ENCODE measurements around the gene RRP1B.

The RRP1B gene

DNA sequence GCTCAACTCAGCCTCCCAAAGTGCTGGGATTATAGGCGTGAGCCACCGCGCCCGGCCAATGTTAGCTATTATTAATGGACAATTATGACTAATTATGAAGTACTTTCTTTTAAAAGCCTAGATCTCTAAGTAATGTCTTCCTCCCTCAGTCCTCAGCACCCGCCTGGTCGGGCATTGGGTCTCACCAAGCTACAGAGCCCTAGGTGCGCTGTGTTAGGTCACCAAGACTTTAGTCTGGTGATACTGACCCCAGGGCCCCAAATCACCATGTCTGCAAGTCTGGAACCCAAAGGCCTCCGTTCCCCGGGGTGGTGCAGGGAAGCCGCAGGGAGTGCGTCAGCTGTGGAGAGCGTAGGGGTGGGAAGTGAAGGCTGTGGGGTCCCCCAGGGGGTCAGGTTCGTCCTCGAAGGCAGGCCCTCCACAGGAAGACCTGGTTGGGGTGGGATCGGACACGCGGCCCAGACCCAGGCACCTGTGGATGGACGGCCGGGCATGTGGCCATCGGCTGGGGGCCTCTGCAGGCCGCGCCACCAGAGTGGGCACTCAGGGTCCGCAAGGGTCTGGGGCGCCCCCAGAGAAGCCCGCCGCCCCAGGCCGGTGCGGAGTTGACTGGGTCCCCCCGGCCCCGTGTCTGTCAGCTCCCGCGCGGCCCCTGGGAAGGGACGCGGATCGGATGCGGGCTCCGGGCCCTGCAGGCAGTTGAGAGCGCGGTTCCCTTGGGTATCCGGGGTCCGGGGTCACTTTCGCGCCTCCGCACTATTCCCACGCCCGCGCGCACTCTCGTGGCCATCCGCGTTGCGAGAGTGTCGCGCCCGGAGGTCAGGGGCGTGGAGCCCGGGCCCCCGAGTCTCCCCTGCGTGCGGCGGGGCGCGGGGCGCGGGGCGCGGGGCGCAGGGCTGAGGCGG, 58.9 kb downstream of the RRP1B start:
- peak overlapping the region; percentile 90 for H2AFZ ChIP-seq
- H3K79me2 ChIP-seq = peaks cover 4% of the 10 kb centered on the region
- peak overlapping the region; percentile 71 for H3K4me3 ChIP-seq (ENCODE audit: low read depth, low read length)
- no peaks in the 10 kb centered on the region for H3K27me3 ChIP-seq (ENCODE audit: control insufficient read depth, insufficient read depth, low read length)
- TF ChIP-seq, protein P1, sequence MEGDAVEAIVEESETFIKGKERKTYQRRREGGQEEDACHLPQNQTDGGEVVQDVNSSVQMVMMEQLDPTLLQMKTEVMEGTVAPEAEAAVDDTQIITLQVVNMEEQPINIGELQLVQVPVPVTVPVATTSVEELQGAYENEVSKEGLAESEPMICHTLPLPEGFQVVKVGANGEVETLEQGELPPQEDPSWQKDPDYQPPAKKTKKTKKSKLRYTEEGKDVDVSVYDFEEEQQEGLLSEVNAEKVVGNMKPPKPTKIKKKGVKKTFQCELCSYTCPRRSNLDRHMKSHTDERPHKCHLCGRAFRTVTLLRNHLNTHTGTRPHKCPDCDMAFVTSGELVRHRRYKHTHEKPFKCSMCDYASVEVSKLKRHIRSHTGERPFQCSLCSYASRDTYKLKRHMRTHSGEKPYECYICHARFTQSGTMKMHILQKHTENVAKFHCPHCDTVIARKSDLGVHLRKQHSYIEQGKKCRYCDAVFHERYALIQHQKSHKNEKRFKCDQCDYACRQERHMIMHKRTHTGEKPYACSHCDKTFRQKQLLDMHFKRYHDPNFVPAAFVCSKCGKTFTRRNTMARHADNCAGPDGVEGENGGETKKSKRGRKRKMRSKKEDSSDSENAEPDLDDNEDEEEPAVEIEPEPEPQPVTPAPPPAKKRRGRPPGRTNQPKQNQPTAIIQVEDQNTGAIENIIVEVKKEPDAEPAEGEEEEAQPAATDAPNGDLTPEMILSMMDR (IDR thresholded peaks at IDR 0.05) = no peak
- H3K27ac ChIP-seq = no peak overlapping the region
- H3K36me3 ChIP-seq (ENCODE audit: control insufficient read depth, insufficient read depth, low read length) = no peaks in the 10 kb centered on the region
- no peaks in the 10 kb centered on the region for H3K4me1 ChIP-seq
- no peak overlapping the region for H3K9ac ChIP-seq
- peak overlapping the region; percentile 98 for H3K4me2 ChIP-seq (ENCODE audit: low read length)
- H3K9me3 ChIP-seq (ENCODE audit: control insufficient read depth, low read length) = no peaks in the 10 kb centered on the region

DNA sequence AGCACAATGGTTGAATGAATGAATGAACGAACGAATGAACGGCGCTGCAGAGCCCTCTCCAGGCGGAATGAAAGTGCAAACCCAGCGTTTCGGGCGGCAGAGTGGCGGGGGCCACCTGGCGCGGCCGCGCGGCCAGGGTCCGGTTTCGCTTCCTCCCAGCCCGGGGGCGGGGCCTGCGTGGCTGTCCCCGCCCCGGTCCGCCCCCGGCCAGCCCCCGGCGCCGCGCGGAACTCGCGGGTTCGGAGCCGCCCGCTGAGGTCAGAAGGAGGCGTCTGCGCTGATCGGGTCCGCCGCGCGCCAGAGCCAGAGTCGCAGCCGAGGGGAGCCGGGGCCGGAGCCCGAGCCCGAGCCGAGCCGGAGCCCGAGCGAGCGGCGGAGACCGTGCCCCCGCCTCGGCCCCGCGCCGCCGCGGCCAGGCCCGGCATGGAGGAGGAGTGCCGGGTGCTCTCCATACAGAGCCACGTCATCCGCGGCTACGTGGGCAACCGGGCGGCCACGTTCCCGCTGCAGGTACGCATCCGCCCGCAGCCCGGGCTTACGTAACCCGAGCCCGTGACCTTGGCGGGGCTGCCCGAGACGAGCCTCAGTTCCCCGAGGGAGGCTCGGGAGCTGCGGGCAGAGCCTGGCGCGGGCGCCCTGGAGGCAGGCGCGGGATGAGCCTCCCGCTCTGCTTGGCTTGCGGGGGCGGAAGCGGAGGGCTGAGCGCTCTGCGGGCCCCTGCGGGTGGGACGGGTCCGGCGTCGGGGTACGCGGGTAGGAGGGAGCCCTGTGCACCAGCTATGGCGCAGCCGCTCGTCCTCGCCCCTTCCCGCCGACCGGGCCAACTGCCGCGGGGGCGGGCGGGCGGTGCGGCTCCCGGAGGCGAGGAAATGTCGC, 59.8 kb downstream of the RRP1B start, which contains the start of gene PDXK:
TSS of gene PDXK (plus strand) at position 258 of the 876 bp plus-strand sequence. CDS start at position 424, 166 bp downstream.
- peak within 1 kb of the TSS; percentile 71 for H3K4me3 ChIP-seq (ENCODE audit: low read depth, low read length)
- TF ChIP-seq, protein P1 (IDR thresholded peaks at IDR 0.05) = no peak
- H3K9ac ChIP-seq = peak within 1 kb of the TSS; percentile 72
- peaks cover 4% of the 10 kb centered on the region for H3K79me2 ChIP-seq
- peak within 1 kb of the TSS; percentile 76 for H3K27ac ChIP-seq
- peak within 1 kb of the TSS; percentile 90 for H2AFZ ChIP-seq
- peak within 1 kb of the TSS; percentile 98 for H3K4me2 ChIP-seq (ENCODE audit: low read length)
- H3K27me3 ChIP-seq (ENCODE audit: control insufficient read depth, insufficient read depth, low read length) = no peaks in the 10 kb centered on the region
- no peaks in the 10 kb centered on the region for H3K9me3 ChIP-seq (ENCODE audit: control insufficient read depth, low read length)
- H3K4me1 ChIP-seq = no peaks in the 10 kb centered on the region
- H3K36me3 ChIP-seq (ENCODE audit: control insufficient read depth, insufficient read depth, low read length) = no peaks in the 10 kb centered on the region

DNA sequence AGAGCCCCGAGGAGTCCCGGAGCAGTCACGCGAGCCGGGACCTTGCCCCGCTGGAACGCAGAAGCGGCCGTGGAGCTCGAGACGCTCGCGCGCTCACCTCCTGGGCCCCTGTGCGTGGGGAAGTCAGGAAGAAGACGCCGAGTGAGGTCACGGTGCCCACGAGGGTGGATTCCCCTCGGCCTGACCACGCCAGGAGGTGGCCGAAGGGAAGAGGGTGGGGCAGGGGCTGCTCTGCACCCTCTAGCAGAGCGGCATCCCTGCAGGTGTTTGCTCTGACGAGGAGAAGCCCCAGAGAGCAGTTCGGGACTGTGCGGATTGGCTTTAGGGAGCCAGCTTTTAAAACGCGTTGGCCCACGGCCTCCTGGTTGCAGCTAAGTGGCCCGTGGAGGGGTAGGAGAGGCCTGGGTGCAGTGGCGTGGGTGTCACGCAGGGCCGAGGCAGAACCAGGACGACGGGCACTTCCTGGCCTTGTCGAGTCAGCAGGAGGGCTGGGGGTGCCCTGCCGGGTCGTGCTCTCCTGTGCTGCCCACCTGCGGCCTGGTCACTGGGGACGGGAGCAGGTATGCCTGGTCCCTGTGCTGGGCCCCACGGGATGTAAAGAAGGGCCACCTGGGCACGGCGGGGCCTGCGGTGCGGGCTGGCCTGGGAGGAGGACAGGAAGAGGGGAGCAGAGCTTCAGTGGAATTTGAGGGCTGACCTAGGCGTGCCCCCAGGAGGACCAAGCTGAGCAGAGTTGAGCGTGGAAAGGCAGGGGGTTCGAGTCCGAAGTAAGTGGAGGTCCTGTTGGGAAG, 60.6 kb downstream of the RRP1B start:
- H3K27ac ChIP-seq = peak overlapping the region; percentile 76
- no peaks in the 10 kb centered on the region for H3K4me1 ChIP-seq
- H3K9ac ChIP-seq = peak overlapping the region; percentile 72
- peak overlapping the region; percentile 76 for H2AFZ ChIP-seq
- no peaks in the 10 kb centered on the region for H3K27me3 ChIP-seq (ENCODE audit: control insufficient read depth, insufficient read depth, low read length)
- peak overlapping the region; percentile 71 for H3K4me3 ChIP-seq (ENCODE audit: low read depth, low read length)
- H3K79me2 ChIP-seq = peaks cover 4% of the 10 kb centered on the region
- TF ChIP-seq, protein P1 (IDR thresholded peaks at IDR 0.05) = no peak
- no peaks in the 10 kb centered on the region for H3K9me3 ChIP-seq (ENCODE audit: control insufficient read depth, low read length)
- H3K36me3 ChIP-seq (ENCODE audit: control insufficient read depth, insufficient read depth, low read length) = no peaks in the 10 kb centered on the region
- peak overlapping the region; percentile 74 for H3K4me2 ChIP-seq (ENCODE audit: low read length)

DNA sequence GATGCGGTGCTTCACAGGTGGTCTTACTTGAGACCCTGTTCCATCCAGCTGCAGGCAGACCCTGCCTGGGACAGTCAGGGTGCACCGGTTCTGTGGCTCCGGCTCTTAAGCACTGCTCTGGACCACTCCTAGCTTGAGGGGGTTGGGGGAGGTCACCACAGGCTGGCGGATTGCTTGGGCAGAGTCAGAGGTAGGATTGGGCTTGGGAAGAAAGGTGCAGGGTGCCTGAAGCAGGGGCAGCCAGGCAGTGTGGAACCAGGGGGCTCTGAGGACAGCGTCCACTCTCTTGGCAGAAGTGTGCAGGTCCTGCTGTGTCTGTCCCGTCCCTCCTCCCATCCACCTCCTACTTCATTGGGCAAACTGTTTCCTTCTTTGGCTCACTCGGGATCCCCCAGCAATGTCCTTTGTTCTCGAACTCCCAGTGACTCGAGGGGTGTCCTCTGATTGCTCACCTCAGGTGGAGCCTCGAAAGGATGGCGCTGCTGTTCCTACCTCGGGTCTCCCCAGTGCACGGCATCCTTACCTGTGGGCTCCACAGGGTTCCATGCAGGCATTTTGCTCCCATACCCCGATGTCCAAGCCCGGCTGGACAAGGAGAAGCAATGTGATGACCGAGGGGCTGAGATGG, 61.3 kb downstream of the RRP1B start:
- TF ChIP-seq, protein P1 (IDR thresholded peaks at IDR 0.05) = no peak
- Histone ChIP-seq H3K4me2 (ENCODE audit: low read length) (peak overlapping the region; percentile 74), H3K27ac (no peak overlapping the region), H3K79me2 (peaks cover 4% of the 10 kb centered on the region), H3K27me3 (ENCODE audit: control insufficient read depth, insufficient read depth, low read length) (no peaks in the 10 kb centered on the region), H2AFZ (no peak overlapping the region), H3K9me3 (ENCODE audit: control insufficient read depth, low read length) (no peaks in the 10 kb centered on the region), H3K9ac (no peak overlapping the region), H3K36me3 (ENCODE audit: control insufficient read depth, insufficient read depth, low read length) (no peaks in the 10 kb centered on the region), H3K4me3 (ENCODE audit: low read depth, low read length) (peak overlapping the region; percentile 71), H3K4me1 (no peaks in the 10 kb centered on the region)

Measured in parathyroid adenoma (tissue), 2 donors.